K562 (cell line): Measurements from ENCODE around the gene DCUN1D3. TPM values are rescaled to one million over a fixed set of nuclear protein-coding genes. Genes with fewer than 3 reads are reported as not detected.

Source experiments
- CHCHD3 ChIP-seq: fragments of 250-450 bp; sonication (Bioruptor Pico); IDR thresholded peaks from 2 replicates; pipeline ENCODE4 v2.1.2; 2022; ENCODE audit warnings: mild to moderate bottlenecking
- CREB5 ChIP-seq: fragments of 250-450 bp; sonication (Bioruptor Pico); IDR thresholded peaks from 2 replicates; pipeline ENCODE4 v1.5.0; 2020; ENCODE audit warnings: mild to moderate bottlenecking
- CTCF ChIP-seq, 3 experiments: IDR thresholded peaks in 2 of 3; conservative IDR thresholded peaks in 1 of 3; 2 replicates each; pipeline ENCODE4 v1.5.1; 2011 to 2012; ENCODE audit warnings: low read length in 3 of 3, mild to moderate bottlenecking in 3 of 3, control low read depth in 2 of 3, improper control_type of control experiment in 1 of 3, inconsistent platforms in 1 of 3, low read depth in 1 of 3, mixed read lengths in 1 of 3, moderate library complexity in 1 of 3; ENCODE audit not compliant: insufficient read depth in 2 of 3
- DEAF1 ChIP-seq: fragments of 450-650 bp; formaldehyde crosslinking; IDR thresholded peaks from 2 replicates; pipeline ENCODE4 v1.4.0; 2020; ENCODE audit warnings: mild to moderate bottlenecking, moderate library complexity
- DPF2 ChIP-seq: fragments of 450-650 bp; IDR thresholded peaks from 2 replicates; pipeline ENCODE4 v1.6.1; 2016
- FOXA3 ChIP-seq, 2 experiments: fragments of 450-650 bp in 1 of 2; sonication (generic) in 1 of 2; formaldehyde crosslinking; IDR thresholded peaks in 1 of 2; conservative IDR thresholded peaks in 1 of 2; 2 replicates each; pipeline versions ENCODE4 v1.4.0 to v1.8.0; 2020 to 2022; ENCODE audit warnings: mild to moderate bottlenecking in 2 of 2, missing genetic modification reagents in 1 of 2
- HBP1 ChIP-seq: fragments of 450-650 bp; formaldehyde crosslinking; IDR thresholded peaks from 2 replicates; pipeline ENCODE4 v1.4.0; 2022; ENCODE audit warnings: missing genetic modification characterization
- IFI16 ChIP-seq: fragments of 250-450 bp; sonication (Bioruptor Pico); IDR thresholded peaks from 2 replicates; pipeline ENCODE4 v2.1.2; 2022; ENCODE audit warnings: mild to moderate bottlenecking, inconsistent platforms
- MNT ChIP-seq, 2 experiments: fragments of 450-650 bp; conservative IDR thresholded peaks; 2 replicates each; pipeline ENCODE4 v1.6.1; 2017; ENCODE audit warnings: mild to moderate bottlenecking in 2 of 2, moderate library complexity in 2 of 2
- PPARD ChIP-seq: fragments of 250-450 bp; sonication (Bioruptor Pico); IDR thresholded peaks from 2 replicates; pipeline ENCODE4 v1.8.0; 2022; ENCODE audit warnings: inconsistent platforms, mild to moderate bottlenecking, moderate library complexity
- SLC30A9 ChIP-seq: fragments of 250-450 bp; sonication (Bioruptor Pico); IDR thresholded peaks from 2 replicates; pipeline ENCODE4 v1.8.0; 2022; ENCODE audit warnings: mild to moderate bottlenecking, moderate library complexity
- SOX6 ChIP-seq: fragments of 450-650 bp; IDR thresholded peaks from 2 replicates; pipeline ENCODE4 v1.6.1; 2014; ENCODE audit warnings: mild to moderate bottlenecking
- TEAD2 ChIP-seq: fragments of 450-650 bp; IDR thresholded peaks from 2 replicates; pipeline ENCODE4 v1.6.1; 2016; ENCODE audit warnings: missing genetic modification characterization, control low read depth, missing compliant biosample characterization
- TGIF2 ChIP-seq: sonication (generic); formaldehyde crosslinking; IDR thresholded peaks from 2 replicates; pipeline ENCODE4 v1.8.1; 2022; ENCODE audit warnings: mild to moderate bottlenecking, missing genetic modification reagents, moderate library complexity
- ZKSCAN3 ChIP-seq: fragments of 250-450 bp; sonication (Bioruptor Pico); IDR thresholded peaks from 2 replicates; pipeline ENCODE4 v1.4.0; 2020
- ZNF140 ChIP-seq: fragments of 250-450 bp; sonication (Bioruptor Pico); IDR thresholded peaks from 2 replicates; pipeline ENCODE4 v1.8.0; 2021; ENCODE audit warnings: moderate library complexity, mild to moderate bottlenecking, inconsistent platforms
- ZNF146 ChIP-seq: IDR thresholded peaks from one replicate; pipeline ENCODE4 v1.6.1; 2018; ENCODE audit warnings: missing compliant biosample characterization; ENCODE audit not compliant: unreplicated experiment
- ZNF668 ChIP-seq: fragments of 250-450 bp; sonication (Bioruptor Pico); IDR thresholded peaks from 2 replicates; pipeline ENCODE4 v1.8.0; 2022; ENCODE audit warnings: mild to moderate bottlenecking, inconsistent platforms
- ZNF785 ChIP-seq: fragments of 250-450 bp; sonication (Bioruptor Pico); IDR thresholded peaks from 2 replicates; pipeline ENCODE4 v1.4.0; 2020; ENCODE audit warnings: mild to moderate bottlenecking
- polyA plus RNA-seq, 8 experiments: library from polyadenylated mRNA; depleted of rRNA in 4 of 8; stranded (reverse) in 5 of 8; unstranded in 3 of 8; fragments of >200 nt; fragmentation: Nextera tagmentation in 2 of 8; fragmentation: Illumina TruSeq in 1 of 8; extraction: Ambion mirVana in 2 of 8; extraction: Trizol in 1 of 8; gene quantifications; 2 replicates each; pipeline versions ENCODE4 v1.2.1 to v1.2.3, GENCODE V29; 2011 to 2014; ENCODE audit warnings: inconsistent platforms in 1 of 8, missing spikeins in 1 of 8
- total RNA-seq, 7 experiments: library from RNA; depleted of rRNA in 6 of 7; stranded (reverse); fragments of >200 nt in 6 of 7; fragmentation: Illumina TruSeq in 2 of 7; extraction: Trizol in 2 of 7; gene quantifications; 2 replicates each; pipeline versions ENCODE4 v1.2.1 to v1.2.3, GENCODE V29; 2011 to 2021; ENCODE audit warnings: low replicate concordance in 1 of 7

DCUN1D3 gene
- total and polyA plus RNA-seq, 9 of the 15 experiments (the other 6 are each of a cell fraction or from before 2014, with no cell fraction given) = 1.0 to 4.7 (median 2.2) TPM

- peak; percentile 98 for TF ChIP-seq DEAF1 (CRISPR knock-in tag)
- TF ChIP-seq CHCHD3 = peak; percentile 86; the same call in 1 of the 2 replicates
- no peak for TF ChIP-seq ZNF146
- TF ChIP-seq DPF2 = peak; percentile 51
- peak; percentile 100 for TF ChIP-seq HBP1
- peak; percentile 99 for TF ChIP-seq ZNF668 (CRISPR knock-in tag)
- peak; percentile 99 for TF ChIP-seq TEAD2
- peak in 1 of 3 experiments; percentile 28; a peak in 1 of 6 replicates for TF ChIP-seq CTCF (IDR thresholded peaks at IDR 0.05 in 2 of 3, conservative IDR thresholded peaks at IDR 0.05 in 1 of 3; ENCODE audit: insufficient read depth in 2 of 3, low read depth in 1 of 3, low read length in 3 of 3)
- peak; percentile 98 for TF ChIP-seq SOX6
- peak; percentile 99 for TF ChIP-seq IFI16 (CRISPR knock-in tag)
- peak; percentile 98 for TF ChIP-seq ZNF785 (CRISPR knock-in tag)
- no peak for TF ChIP-seq TGIF2
- TF ChIP-seq PPARD = peak; percentile 99
- peak; percentile 97 for TF ChIP-seq ZKSCAN3
- TF ChIP-seq MNT (conservative IDR thresholded peaks at IDR 0.05) = no peak
- TF ChIP-seq ZNF140 (CRISPR knock-in tag) = peak; percentile 99
- peak in 1 of 2 experiments; percentile 90; a peak in 2 of 4 replicates for TF ChIP-seq FOXA3 (CRISPR knock-in tag; conservative IDR thresholded peaks at IDR 0.05 in 1 of 2, IDR thresholded peaks at IDR 0.05 in 1 of 2)
- peak; percentile 99 for TF ChIP-seq CREB5 (CRISPR knock-in tag)
- peak; percentile 95 for TF ChIP-seq SLC30A9 (CRISPR knock-in tag)
Observed at GRCh38 chr16:20944861-20945574, 44.9 kb upstream of the DCUN1D3 start (continued).
